ENCODE results near the gene RNF217. TPM values are rescaled to one million over a fixed set of nuclear protein-coding genes. Genes with fewer than 3 reads are reported as not detected.
"Not testable (repeated sequence)": the region's sequence is repeated elsewhere in the genome, so short reads cannot be mapped to it uniquely, and the experiment has no call there.

The RNF217 gene
- 20.5 and 26.9 TPM in 2 replicates for total RNA-seq

- no peak for DNase-seq (ENCODE audit: low read depth, low spot score)
These were observed at the start of gene RNF217 for GRCh38 chr6:124961777-124962638. RNF217 (plus strand) TSS chr6:124962437; CDS start chr6:124962545, 108 bp downstream.

GRCh38 chr6:124913056-124913455, 49.2 kb upstream of the RNF217 start:
- DNase-seq (ENCODE audit: low read depth, low spot score) = no peak

GRCh38 chr6:124917769-124918168, 44.5 kb upstream of the RNF217 start:
- no peak for DNase-seq (ENCODE audit: low read depth, low spot score)

- not testable (repeated sequence) for DNase-seq (ENCODE audit: low read depth, low spot score)
These were observed 42.5 kb upstream of the RNF217 start for GRCh38 chr6:124919703-124920102.

- DNase-seq (ENCODE audit: low read depth, low spot score) = no peak
These were observed 37.9 kb upstream of the RNF217 start for GRCh38 chr6:124924333-124924759.

GRCh38 chr6:124926435-124926834, 35.8 kb upstream of the RNF217 start:
- no peak for DNase-seq (ENCODE audit: low read depth, low spot score)

- DNase-seq (ENCODE audit: low read depth, low spot score) = no peak
These were observed 34.4 kb upstream of the RNF217 start for GRCh38 chr6:124927806-124928205.

GRCh38 chr6:124928851-124929250, 33.4 kb upstream of the RNF217 start:
- DNase-seq (ENCODE audit: low read depth, low spot score) = no peak

- DNase-seq (ENCODE audit: low read depth, low spot score) = no peak
These were observed 24.6 kb upstream of the RNF217 start for GRCh38 chr6:124937645-124938044.

- DNase-seq (ENCODE audit: low read depth, low spot score) = no peak
These were observed 21.0 kb upstream of the RNF217 start for GRCh38 chr6:124941259-124941658.

GRCh38 chr6:124943658-124944057, 18.6 kb upstream of the RNF217 start:
- DNase-seq (ENCODE audit: low read depth, low spot score) = no peak

- DNase-seq (ENCODE audit: low read depth, low spot score) = no peak
These were observed 14.2 kb upstream of the RNF217 start for GRCh38 chr6:124947971-124948451.

- no peak for DNase-seq (ENCODE audit: low read depth, low spot score)
These were observed 12.5 kb upstream of the RNF217 start for GRCh38 chr6:124949706-124950105.

GRCh38 chr6:124953808-124954207, 8.4 kb upstream of the RNF217 start:
- no peak for DNase-seq (ENCODE audit: low read depth, low spot score)

- DNase-seq (ENCODE audit: low read depth, low spot score) = no peak
These were observed 7.0 kb upstream of the RNF217 start for GRCh38 chr6:124955108-124955856.

GRCh38 chr6:124956018-124956417, 6.2 kb upstream of the RNF217 start:
- no peak for DNase-seq (ENCODE audit: low read depth, low spot score)

GRCh38 chr6:124958149-124958548, 4.1 kb upstream of the RNF217 start:
- no peak for DNase-seq (ENCODE audit: low read depth, low spot score)

GRCh38 chr6:124958759-124959354, 3.4 kb upstream of the RNF217 start:
- no peak for DNase-seq (ENCODE audit: low read depth, low spot score)

- no peak for DNase-seq (ENCODE audit: low read depth, low spot score)
These were observed 1.3 kb upstream of the RNF217 start for GRCh38 chr6:124960757-124961463.

GRCh38 chr6:124961464-124961776, 817 bp upstream of the RNF217 start:
- DNase-seq (ENCODE audit: low read depth, low spot score) = no peak

GRCh38 chr6:124962639-124963415, 590 bp downstream of the RNF217 start:
- DNase-seq (ENCODE audit: low read depth, low spot score) = no peak
